SK-MEL-5 (cell line): ENCODE results near the gene FAM234A. TPM values are rescaled to one million over a fixed set of nuclear protein-coding genes. Genes with fewer than 3 reads are reported as not detected.
"Not testable (repeated sequence)": the region's sequence is repeated elsewhere in the genome, so short reads cannot be mapped to it uniquely, and the experiment has no call there.

Experiments
- DNase-seq: peaks from one replicate; pipeline ENCODE4 v3.0.0-alpha.2; 2016; ENCODE audit warnings: low read depth, low spot score
- in situ Hi-C: cut with HindIII; loops from 2 replicates; pipeline ENCODE4 v1.10.0; 2016; ENCODE audit warnings: low sequenced_read_pairs, high pct_unique_total_duplicates, low pct_unique_long_range_greater_than_20kb
- total RNA-seq: library from RNA; depleted of rRNA; stranded (reverse); fragments of >200 nt; shearing (Covaris generic); gene quantifications from 2 replicates; pipeline ENCODE4 v1.2.3, GENCODE V29; 2014

Gene FAM234A
- total RNA-seq, 1 experiment from 2014 or later = 31.2 TPM

DNA sequence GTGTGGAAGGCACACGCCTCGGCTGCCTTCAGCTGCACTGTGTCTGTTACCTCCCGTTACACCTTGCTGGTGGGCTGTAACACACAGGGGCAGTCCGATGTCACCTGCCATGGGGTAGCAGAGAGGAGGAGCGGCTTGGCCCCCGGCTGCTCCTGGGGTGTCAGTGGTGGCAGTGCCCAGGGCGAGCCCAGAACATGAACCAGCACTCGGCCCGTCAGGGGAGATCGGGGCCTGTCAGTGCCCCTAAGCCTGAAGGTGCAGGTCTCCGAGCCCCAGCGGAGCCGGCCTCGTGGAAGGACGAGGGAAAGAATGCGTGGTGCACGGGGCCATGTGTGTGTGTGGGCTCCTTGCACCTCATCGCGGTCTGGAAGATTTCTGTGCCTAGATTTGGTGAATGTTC is 25.7 kb downstream of the FAM234A start:
- no peak for DNase-seq
- in situ Hi-C loops = no loop called here

DNA sequence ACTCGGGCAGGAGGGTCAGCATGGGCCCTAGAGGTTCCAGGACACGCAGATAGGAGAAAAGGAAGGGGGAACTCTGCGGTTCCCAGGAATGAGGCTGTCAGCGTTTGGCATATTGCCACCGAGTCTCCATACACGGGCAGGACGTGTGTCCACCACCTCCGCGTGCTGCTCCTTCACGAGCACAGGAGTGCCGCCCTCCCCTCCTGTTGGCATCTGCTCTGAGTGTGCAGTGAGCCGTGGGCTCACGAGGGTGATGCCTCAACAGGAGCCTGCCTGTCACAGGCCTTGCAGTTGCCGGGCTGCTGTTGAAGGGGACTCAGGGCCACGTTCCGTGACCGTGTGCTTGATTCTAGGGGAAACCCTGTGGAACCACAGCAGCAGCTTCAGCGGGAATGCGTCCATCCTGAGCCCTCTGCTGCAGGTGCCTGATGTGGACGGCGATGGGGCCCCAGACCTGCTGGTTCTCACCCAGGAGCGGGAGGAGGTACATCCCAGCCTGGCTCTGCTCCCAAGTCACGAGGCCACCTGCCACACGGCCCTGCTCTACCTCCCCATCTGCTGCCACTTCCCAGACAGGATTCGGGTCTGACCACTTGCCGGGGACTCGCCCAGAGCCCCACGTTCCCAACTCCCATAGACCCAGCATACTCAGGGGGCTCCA is 26.5 kb downstream of the FAM234A start:
- in situ Hi-C loops = no loop called here

GRCh38 chr16:262121-262745 is 27.6 kb downstream of the FAM234A start:
- DNase-seq = no peak
- in situ Hi-C loops = no loop called here

More for the DNA sequence above, 26.5 kb downstream of the FAM234A start:
- no peak for DNase-seq

DNA sequence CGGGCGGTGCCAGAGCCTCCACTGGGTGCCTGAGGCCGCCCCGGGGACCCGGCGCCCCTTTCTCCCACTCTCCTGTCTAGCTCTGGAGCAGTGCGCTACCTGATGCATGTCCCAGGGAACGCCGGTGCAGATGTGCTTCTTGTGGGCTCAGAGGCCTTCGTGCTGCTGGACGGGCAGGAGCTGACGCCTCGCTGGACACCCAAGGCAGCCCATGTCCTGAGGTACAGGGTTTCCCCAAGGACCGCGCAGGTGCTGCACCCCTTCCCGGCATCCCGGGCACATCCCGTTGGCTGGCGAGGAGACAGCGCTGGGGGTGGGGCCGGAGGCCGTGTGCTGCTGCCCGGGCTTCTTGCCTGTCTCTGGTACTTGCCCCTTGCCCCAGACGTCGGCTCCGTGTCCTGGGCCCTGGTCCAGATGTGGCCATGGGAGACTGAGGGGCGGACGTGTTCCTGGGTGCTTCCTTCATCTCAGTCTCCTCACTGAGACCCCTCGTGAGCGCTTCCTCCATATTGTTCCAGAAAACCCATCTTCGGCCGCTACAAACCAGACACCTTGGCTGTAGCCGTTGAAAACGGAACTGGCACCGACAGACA is 28.7 kb downstream of the FAM234A start:
- DNase-seq = no peak
- in situ Hi-C loops = no loop called here

DNA sequence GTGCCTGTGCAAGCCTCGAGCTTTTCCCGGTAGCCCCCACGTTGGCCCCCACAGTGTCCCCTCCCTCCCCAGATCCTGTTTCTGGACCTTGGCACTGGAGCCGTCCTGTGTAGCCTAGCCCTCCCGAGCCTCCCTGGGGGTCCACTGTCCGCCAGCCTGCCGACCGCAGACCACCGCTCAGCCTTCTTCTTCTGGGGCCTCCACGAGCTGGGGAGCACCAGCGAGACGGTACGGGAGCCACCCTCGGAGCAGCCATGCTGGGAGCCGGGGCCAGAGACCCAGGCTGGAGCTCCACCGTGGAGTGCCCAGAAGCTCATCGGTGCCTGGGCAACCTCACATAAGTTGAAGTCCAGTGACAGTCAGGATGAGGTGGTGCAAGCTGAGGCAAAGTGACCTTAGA is 29.3 kb downstream of the FAM234A start:
- DNase-seq = no peak
- in situ Hi-C loops = no loop called here

GRCh38 chr16:264440-264951 is 29.9 kb downstream of the FAM234A start:
- in situ Hi-C loops = no loop called here
- no peak for DNase-seq

DNA sequence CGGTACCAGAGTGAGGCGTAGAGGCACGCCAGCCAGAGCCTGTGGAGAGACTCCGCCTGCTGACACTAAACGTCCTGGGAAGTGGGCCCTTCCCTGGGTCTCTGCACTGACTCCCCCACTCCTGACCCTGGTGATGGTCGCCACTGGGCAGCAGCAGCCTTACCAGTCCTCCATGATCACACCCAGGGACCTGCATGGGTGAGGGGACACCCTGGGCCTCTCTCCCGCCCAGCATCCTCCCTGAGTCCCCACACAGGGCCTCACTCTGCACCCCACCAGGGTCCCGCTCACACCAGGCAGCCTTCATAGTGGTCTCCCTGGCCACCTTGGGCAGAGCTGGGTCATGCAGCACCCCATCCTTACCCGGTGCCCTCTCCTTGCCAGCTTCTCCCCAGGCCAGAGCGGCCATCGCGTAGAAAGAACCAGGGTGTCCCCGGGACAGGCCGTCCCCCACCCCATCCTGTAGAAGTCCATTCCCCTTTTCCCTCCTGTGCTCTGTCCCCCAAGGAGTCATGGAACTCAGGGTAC is 30.4 kb downstream of the FAM234A start:
- DNase-seq = no peak
- in situ Hi-C loops = no loop called here

DNA sequence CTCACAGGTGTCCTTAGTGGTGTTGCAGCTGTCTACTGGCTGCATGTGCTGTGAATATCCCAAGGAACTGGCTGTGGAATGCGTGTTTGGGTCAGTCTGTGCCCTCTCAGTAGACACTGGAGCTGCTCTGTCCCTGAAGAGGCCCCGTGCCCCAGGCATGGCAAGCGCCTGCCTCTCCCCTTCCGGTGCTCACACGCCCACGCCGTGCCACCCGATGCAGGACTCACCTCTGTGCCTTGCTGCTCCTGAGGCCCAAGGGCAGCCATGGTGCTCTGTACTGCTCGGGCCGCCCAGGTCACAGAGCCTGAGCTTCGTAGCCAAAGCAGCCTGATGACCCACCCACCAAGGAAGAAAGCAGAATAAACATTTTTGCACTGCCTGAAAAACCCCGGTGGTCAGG is 31.1 kb downstream of the FAM234A start:
- in situ Hi-C loops = no loop called here
- DNase-seq = peak; percentile 20

GRCh38 chr16:266258-267164 is 31.9 kb downstream of the FAM234A start:
- in situ Hi-C loops = no loop called here
- no peak for DNase-seq

DNA sequence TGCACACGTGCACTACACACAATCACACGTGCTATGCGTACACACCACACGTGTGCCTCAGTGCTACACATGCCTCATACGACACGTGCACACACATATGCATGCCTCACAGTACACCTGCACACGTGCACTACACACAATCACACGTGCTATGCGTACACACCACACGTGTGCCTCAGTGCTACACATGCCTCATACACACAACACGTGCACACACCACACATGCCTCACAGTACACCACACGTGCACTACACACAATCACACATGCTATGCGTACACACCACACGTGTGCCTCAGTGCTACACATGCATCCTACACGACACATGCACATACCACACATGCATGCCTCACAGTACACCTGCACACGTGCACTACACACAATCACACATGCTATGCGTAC is 32.9 kb downstream of the FAM234A start:
- in situ Hi-C loops, DNase-seq: not testable (repeated sequence)

DNA sequence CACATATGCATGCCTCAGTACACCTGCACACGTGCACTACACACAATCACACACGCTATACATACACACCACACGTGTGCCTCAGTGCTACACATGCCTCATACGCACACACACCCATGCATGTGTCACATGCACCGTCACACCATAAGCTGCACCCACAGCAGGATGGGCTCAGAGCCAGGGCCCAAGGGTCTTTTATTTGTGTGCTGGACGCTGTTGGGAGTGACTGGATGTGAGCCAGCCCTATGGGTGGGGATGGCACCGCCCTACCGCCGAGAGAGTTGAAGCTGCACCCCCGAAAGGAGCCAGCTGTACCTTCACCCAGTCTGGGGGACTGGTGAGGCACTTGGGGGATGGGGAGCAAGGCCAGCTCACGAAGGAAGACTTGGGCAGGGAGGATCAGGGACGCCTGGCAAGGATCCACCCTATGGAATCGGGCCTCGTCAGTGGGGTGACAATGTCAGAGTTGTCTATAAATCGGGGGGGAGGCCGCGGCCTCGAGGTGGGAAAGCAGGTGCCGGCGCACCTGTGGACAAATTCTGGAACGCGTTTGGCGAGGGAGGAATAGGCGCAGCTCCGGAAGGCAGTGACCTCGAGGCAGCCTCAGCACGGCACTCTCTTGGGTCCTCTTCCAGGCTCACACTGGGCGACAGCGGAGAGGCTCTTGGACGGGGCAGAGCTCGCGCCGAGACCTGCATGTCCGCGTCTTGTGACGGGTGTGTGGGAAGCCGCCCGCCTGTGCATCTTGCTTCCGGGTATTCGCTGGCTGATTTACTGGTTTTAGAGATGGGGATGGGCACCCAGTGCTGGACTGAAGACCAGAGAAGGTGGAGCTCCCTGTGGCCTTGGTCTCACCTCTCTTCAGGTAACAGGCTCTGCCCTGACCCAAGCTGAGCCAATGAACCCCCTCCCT is 33.8 kb downstream of the FAM234A start:
- DNase-seq = no peak
- in situ Hi-C loops = no loop called here

DNA sequence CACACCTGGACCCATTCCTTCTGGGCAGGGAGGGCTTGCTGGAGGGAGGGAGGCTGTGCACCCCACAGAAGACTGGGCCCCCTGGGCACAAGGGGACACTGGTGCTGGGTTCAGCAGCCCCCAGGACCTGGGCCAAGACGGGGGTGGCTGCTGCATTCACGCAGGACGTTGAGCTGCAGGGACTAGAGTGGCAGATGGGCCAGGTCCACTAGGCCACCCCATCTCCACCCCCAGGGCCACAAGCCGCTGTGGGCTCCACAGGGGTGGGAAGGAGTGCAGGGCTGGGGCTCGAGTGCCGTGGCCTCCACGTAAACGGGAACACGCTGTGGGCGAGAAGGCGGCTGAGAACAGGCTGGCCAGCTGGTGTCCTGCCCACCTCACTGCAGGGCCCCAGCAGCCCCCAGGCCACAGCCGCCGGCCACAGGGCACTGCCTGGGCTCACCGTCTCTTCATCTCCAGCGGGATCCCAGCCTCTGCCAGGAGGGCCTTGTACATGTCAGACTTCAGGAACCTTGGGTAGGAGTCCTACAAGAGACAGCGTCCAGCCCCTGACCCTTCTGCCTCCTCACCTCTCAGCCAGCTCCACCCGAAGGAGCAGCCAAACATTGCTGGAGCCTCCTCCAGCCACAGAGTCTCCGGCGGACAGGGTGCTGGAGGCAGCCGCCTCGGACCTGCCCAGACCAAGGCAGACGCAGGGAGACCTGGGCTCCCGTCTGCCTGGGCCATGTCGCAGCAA is 34.6 kb downstream of the FAM234A start:
- DNase-seq = no peak
- in situ Hi-C loops = no loop called here

DNA sequence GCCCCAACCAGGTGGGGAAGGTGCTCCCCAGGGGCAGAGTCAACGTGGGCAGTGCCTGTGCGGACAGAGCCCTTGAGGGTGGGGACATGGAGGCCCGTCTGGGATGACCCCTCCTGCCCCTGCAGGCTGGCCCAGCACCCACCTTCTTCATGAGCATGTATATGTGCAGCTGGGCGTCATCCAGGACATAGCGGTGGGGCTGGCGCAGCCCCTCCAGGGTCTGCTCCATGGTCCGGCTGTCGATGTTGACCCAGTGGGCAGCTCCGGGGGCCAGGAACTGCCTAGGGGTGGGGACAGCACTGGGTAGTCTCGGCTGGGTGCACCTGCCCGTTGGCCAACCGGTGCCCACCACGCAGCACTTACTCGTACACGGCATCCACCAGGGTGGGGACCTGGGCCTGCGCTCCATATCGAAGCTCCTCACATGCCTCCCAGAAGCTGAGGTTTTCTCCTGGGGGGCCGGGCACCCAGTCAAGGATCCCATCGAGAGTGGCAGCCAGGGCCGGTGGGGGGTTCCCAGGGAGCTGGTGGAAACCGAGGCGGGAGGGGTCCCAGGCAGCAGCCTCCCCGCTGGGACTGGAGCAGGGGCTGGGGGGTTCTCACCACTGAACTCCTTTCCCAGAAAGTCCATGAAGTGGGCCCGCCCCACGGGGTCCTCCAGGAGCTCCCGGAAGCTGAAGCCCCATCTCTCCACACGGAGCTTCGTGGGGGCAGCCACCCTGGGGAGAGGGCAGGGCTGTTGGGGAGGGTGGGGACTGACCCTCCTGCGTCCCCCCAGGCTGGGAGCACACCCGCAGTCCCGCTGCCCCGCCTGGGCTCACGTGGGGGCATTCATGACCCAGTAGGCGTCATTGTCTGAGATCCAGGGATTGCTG is 36.0 kb downstream of the FAM234A start:
- in situ Hi-C loops = no loop called here
- no peak for DNase-seq

GRCh38 chr16:272633-273546 is 38.3 kb downstream of the FAM234A start:
- in situ Hi-C loops = no loop called here
- peak; percentile 8 for DNase-seq
